GM19043 (cell line): ENCODE measurements around the gene GNL1.
"Not testable (repeated sequence)": the region's sequence is repeated elsewhere in the genome, so short reads cannot be mapped to it uniquely, and the experiment has no call there.

Source experiments
- ATAC-seq: cut with Tn5 transposase; IDR thresholded peaks from one replicate; pipeline ENCODE4 v1.9.1; 2021; ENCODE audit warnings: low read depth; ENCODE audit not compliant: unreplicated experiment

Gene GNL1

DNA sequence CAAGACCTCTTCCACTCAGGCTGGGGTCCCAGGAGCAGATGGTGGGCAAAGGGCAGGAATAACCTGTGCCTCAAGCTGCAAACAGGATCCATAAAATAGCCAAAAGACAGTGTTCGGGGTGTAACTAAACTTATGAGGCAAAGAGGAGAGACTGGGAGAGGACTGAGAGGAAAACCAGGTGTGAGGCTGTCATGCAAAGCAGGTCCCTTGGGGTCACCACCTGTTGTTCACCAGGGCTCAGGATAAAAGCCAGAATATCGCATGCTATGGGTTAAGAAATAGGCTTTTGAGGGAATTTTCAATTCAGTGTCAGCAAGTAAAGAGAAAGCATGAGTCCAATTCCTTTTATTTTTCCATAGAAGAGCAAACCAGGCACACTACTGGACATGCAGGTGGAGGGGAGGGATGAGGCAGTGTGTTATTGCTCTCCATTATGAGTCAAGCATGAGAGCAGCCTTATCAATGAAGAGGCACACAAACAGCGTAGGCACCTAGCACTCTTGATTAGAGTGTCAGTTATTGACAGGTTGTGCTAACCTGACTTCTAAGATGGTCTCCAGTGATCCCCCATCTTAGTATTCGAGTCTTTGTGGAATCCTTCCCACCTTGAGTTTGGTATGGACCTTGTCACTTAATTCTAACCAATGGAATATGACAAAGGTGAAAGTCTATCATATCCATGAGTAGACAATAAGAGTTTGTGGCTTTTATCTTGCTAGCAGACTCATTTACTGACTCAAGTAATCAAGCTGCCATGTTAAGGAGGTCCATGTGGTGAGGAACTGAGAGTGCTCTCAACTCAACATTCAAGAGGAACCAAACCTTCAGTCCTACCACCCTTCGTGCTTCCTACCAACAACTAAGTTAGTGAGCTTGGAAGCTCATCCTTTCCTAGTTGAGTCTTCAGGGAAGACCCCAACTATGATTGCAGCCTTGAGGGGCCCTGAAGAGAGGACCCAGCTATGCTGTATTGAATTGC lies 48.2 kb downstream of the GNL1 start:
- ATAC-seq: no peak

DNA sequence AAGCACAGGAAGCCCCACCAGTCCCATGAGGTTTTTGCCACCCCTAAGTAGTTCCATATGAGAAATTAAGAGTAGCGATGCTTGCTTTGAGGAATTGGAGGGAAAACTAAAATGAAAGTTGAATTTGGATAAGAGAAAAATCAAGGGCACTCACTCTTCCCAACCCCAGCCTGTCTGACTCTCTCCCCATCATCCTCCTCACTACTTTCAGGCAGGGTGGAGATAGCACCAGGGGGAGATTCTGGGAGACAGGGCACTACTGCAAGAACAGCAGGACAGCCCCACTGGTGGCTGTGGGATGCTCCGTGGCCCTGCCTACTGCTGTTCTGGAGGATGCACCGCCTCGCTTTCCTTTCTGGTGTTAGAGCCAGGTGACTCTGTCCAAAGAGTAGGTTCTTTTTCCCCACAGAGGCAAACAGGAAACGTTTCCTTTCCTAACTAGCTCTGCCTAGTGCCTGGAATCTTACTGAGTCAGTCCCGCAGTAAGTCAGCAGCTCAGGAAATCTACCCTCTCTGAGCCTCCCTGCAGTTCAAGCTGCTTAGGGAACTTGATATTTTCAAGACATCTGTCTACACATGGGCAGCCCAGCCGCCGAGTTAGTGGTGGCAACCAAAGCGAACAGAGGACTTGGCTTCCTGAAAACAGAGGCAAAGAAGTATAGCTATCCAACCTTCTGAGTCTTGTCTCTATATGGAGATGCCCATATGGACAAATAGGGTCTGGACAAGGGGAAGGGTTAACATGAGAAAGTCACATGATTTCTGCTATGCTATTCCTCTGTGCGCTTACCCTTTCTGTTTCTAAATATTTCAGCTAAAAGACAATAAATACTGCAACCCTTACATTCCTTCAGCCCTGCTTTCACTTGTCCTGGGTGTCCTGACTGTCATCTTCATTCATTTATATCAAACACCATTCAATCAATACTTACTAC lies 55.6 kb downstream of the GNL1 start:
- ATAC-seq: no peak

DNA sequence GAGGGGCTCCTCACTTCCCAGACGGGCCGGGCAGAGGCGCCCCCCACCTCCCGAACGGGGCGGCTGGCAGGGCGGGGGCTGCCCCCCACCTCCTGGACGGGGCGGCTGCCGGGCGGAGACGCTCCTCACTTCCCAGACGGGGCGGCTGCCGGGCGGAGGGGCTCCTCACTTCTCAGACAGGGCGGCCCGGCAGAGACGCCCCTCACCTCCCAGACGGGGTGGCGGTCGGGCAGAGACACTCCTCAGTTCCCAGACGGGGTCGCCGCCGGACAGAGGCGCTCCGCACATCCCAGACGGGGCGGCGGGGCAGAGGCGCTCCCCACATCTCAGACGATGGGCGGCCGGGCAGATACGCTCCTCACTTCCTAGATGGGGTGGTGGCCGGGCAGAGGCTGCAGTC lies 57.6 kb downstream of the GNL1 start:
- ATAC-seq: not testable (repeated sequence)

DNA sequence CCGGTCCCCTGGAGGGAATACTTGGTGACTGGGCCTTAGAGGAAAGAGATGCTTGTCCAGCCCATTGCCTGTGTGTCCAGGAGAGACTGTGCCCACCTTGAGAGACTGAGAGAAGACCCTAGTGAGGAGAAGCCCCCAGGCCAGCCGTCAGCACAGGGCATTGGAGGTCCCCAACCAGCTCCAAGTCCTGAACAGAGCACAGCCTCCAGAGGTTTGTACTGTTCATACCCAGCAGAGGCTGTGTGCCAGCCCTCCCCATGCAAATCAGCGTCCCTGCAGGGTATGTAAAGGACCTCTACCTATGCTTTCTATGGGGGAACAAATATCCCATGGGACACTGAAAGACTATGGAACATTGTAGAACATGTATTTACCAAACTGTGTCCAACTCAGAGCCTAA lies 58.6 kb downstream of the GNL1 start:
- no peak for ATAC-seq

DNA sequence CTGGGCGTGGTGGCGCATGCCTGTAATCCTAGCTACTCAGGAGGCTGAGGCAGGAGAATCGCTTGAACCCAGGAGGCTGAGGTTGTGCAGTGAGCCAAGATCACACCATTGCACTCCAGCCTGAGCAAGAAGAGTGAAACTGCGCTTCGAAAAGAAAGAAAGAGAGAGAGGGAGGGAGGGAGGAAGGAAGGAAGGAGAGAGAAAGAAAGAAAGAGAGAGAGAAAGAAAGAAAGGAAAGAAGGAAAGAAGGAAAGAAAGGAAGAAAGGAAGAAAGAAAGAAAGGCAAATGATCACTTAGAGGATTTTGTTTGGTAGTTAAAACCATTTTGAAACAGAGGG lies 59.1 kb downstream of the GNL1 start:
- ATAC-seq: not testable (repeated sequence)

DNA sequence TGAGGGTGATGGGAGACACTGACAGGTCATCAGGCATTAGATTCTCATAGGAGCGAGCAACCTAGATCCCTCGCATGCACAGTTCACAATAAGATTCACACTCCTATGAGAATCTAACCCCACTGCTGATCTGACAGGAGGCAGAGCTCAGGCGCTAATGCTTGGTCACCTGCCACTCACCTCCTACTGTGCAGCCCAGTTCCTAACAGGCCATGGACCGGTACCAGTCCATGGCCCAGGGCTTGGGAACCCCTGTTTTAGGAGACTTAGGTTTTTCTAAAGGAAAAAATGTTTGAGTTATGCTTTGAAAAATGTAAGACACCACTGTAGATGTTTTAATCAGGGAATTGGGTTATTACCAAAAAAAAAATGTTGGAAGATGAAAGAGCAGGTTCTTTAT lies 60.3 kb downstream of the GNL1 start:
- ATAC-seq: no peak

DNA sequence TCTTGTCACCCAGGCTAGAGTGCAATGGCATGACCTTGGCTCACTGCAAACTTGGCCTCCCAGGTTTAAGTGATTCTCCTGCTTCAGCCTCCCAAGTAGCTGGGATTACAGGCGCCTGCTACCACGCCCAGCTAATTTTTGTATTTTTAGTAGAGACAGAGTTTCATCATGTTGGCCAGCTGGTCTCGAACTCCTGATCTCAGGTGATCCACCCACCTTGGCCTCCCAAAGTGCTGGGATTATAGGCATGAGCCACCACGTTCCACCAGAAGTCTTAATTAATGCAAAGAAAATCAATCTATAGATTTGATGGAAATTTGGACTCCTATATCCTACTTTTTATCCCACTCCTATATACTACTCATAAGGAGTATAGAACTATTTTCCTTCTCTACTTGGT lies 61.2 kb downstream of the GNL1 start:
- not testable (repeated sequence) for ATAC-seq

DNA sequence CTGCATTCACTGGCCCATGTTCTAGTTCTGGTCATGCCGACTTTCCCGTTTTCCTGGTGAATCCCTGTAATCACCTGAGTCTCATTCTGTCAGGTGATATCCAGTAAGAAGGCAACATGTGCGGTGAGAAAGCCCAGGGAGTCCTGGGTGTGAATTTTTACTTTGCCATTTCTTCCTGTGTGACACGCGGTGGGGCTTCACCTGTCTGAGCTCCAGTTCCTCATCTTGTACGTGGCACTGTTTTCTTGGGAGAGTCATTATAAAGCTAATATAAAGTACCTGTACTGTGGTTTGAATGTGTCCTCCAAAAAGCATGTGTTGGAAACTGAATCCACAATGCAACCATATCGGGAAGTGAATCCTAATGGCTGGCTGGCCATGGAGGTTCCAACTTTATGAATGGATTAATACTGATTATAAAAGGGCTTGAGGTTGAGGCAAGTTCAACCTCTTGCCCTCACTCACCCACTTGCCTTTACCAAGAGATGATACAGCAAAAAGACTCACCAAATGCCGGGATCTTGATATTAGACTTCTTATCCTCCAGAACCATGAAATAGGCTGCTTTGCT lies 61.9 kb downstream of the GNL1 start:
- no peak for ATAC-seq

DNA sequence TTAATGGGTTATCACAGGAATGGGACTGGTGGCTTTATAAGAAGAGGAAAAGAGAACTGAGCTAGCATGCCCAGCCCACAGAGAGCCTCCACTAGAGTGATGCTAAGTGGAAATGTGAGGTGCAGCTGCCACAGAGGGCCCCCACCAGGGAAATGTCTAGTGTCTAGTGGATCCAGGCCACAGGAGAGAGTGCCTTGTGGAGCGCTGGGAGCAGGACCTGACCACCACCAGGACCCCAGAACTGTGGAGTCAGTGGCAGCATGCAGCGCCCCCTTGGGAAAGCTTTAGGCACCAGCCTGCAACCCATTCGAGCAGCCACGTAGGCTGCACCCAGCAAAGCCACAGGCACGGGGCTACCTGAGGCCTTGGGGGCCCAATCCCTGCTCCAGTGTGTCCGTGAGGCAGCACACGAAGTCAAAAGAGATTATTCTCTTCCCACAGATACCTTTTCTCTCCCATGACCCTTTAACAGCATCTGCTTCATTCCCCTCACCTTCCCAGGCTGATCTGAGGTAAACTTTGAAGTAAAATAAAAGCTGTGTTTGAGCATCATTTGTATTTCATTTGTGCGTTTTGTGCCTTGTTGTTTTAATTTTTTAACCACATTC lies 62.5 kb downstream of the GNL1 start:
- ATAC-seq: no peak

DNA sequence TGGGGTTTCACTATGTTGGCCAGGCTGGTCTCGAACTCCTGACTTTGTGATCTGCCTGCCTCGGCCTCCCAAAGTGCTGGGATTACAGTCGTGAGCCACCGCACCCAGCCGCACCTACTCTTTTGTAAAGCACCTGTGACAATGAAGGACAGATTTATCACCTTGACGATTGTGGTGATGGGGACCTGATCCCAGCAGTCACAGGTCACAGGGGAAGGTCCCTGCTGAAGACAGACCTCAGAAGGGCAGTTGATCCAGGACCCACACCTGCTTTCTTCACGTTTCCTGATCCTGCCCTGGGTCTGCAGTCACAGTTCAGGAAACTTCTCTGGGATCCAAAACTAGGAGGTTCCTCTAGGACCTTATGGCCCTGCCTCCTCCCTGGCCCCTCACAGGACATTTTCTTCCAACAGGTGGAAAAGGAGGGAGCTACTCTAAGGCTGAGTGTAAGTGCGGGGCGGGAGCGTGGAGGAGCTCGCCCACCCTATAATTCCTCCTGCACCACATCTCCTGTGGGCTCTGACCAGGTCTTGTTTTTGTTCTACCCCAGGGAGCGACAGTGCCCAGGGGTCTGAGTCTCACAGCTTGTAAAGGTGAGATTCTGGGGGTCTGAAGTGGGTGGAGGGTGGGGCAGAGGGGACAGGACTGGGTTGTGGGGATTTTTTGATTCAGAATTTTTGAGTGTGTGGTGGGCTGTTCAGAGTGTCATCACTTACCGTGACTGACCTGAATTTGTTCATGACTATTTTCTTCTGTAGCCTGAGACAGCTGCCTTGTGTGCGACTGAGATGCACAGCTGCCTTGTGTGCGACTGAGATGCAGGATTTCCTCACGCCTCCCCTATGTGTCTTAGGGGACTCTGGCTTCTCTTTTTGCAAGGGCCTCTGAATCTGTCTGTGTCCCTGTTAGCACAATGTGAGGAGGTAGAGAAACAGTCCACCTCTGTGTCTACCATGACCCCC lies 64.0 kb downstream of the GNL1 start:
- ATAC-seq: no peak
